ENCODE measurements around the gene HPS4. TPM values are rescaled to one million over a fixed set of nuclear protein-coding genes. Genes with fewer than 3 reads are reported as not detected.

The HPS4 gene
- total and polyA plus RNA-seq, 2 of the 8 experiments (the other 6 are each of a cell fraction or from before 2014, with no cell fraction given) = 28.0 to 35.2 TPM

DNA sequence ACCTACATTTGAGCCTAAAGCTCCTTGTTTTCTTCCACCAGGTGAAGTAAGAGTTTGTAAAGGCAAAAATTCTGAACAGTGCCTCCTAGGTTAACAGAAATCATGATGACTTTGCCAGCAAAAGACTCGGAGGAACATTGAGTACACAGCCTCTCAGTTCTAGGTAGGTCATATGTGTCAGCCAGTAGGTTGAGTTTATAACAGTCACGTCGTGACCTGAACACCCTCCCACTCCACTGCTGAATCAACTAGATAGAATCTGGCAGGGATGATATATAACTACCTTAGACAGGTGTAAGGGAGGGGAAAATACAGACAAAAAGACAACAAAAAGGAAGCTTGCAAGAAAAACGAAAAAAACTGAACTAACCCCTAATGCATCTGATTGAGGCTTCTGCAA is 67.3 kb downstream of the HPS4 start:
- H3K18ac ChIP-seq (ENCODE audit: extremely low read depth, low read length) = no peak overlapping the region
- H3K4me2 ChIP-seq (ENCODE audit: insufficient read depth in 1 of 2, low read depth in 2 of 2, low read length in 2 of 2) = no peak overlapping the region; a peak in 1 of 4 replicates
- no peak overlapping the region for H3K4me3 ChIP-seq (ENCODE audit: extremely low read depth in 1 of 4, insufficient read depth in 2 of 4, low read depth in 3 of 4, low read length in 4 of 4)
- no peaks in the 10 kb centered on the region for H4K20me1 ChIP-seq (replicated peaks in 1 of 2; ENCODE audit: control insufficient read depth in 1 of 2, insufficient read depth in 2 of 2, low read length in 2 of 2)
- no peak overlapping the region for H2BK5ac ChIP-seq (ENCODE audit: low read depth, low read length)
- no peak overlapping the region for H4K8ac ChIP-seq (ENCODE audit: extremely low read depth, insufficient read depth, low read length)
- H2BK20ac ChIP-seq (ENCODE audit: low read length) = no peak overlapping the region
- no peak overlapping the region for H3K27ac ChIP-seq (ENCODE audit: low read depth, low read length)
- no peaks in the 10 kb centered on the region for H3K23me2 ChIP-seq (ENCODE audit: low read depth, low read length)
- 0 out of 7 replicates have a peak, but pooled peaks cover 0 to 4% (median 0%) of the 10 kb centered on the region in 4 experiments for H3K27me3 ChIP-seq (replicated peaks in 1 of 4; ENCODE audit: control insufficient read depth in 3 of 4, extremely low read depth in 1 of 4, insufficient read depth in 3 of 4, low read length in 3 of 4)
- no peaks in the 10 kb centered on the region for H3K36me3 ChIP-seq (ENCODE audit: control insufficient read depth in 2 of 4, insufficient read depth in 4 of 4, low read length in 3 of 4)
- WGBS, 2 experiments (ENCODE audit: extremely low coverage in 1 of 2, insufficient coverage in 1 of 2, insufficient read length in 1 of 2, insufficient replicate concordance in 2 of 2, low coverage in 1 of 2, low lambda C conversion rate in 2 of 2, missing lambda C conversion rate in 1 of 2) = 82% methylated on average over 4 of the region's 4 CpGs; no CpG with 5 or more reads in 1 of the 2 experiments
- H2AK5ac ChIP-seq (ENCODE audit: low read depth, low read length) = no peak overlapping the region
- H2BK12ac ChIP-seq (ENCODE audit: low read depth, low read length) = 0 out of 2 replicates have a peak overlapping the region, but pooled peaks have one; percentile 50
- no peak overlapping the region for H4K5ac ChIP-seq (ENCODE audit: insufficient read length, low read depth, low read length)
- ChIA-PET CTCF (ENCODE audit: partially characterized antibody) (interaction anchor here (0.9 to 3.8 kb wide), 8 partner anchors 10 to 58 kb away, joined by 3 to 15 read pairs (median 5); no protein-coding TSS in a partner anchor), POLR2A (ENCODE audit: partially characterized antibody) (interaction anchor here (1.1 to 2.3 kb wide), 3 partner anchors 11 to 15 kb away, joined by 7 to 11 read pairs (median 9); partner anchors contain the start of gene ASPHD2)
- H3K9me3 ChIP-seq (ENCODE audit: insufficient read depth in 2 of 2, low read depth in 1 of 2, low read length in 1 of 2) = no peaks in the 10 kb centered on the region
- no peaks in the 10 kb centered on the region for H3K79me1 ChIP-seq (ENCODE audit: low read depth, low read length)
- FAIRE-seq = no peak
- no peak overlapping the region for H4K91ac ChIP-seq (replicated peaks; ENCODE audit: insufficient read length, low read length)
- TF ChIP-seq CREB1 (IDR thresholded peaks at IDR 0.05) (no peak), JUND (IDR thresholded peaks at IDR 0.05; ENCODE audit: low read length) (no peak), ZNF274 (IDR thresholded peaks at IDR 0.05; ENCODE audit: borderline replicate concordance, extremely low read depth, low read length) (no peak), TEAD4 (IDR thresholded peaks at IDR 0.05; ENCODE audit: low read depth, low read length) (no peak), KDM5A (IDR thresholded peaks at IDR 0.05; ENCODE audit: low read length) (no peak)
- no peaks in the 10 kb centered on the region for H3K79me2 ChIP-seq (ENCODE audit: control insufficient read depth in 1 of 2, insufficient read depth in 2 of 2, low read length in 2 of 2)
- no peak overlapping the region for H3K9ac ChIP-seq (replicated peaks in 1 of 4; ENCODE audit: extremely low read depth in 1 of 4, low read depth in 3 of 4, low read length in 3 of 4)
- H2BK120ac ChIP-seq (replicated peaks; ENCODE audit: low read depth, low read length) = no peak overlapping the region
- H2BK15ac ChIP-seq (ENCODE audit: low read length) = no peak overlapping the region
- no peak overlapping the region for H3K4ac ChIP-seq (replicated peaks; ENCODE audit: insufficient read length, low read depth, low read length)
- no peak overlapping the region for H3K14ac ChIP-seq (ENCODE audit: insufficient read length)
- no peak overlapping the region for H3K23ac ChIP-seq (ENCODE audit: insufficient read length)
- no peak overlapping the region for H2AFZ ChIP-seq (ENCODE audit: low read length)
- DNase-seq (ENCODE audit: low read depth in 1 of 2, low spot score in 2 of 2) = no peak
- H3K56ac ChIP-seq (replicated peaks; ENCODE audit: insufficient read length, low read depth, low read length) = no peak overlapping the region
- H3K4me1 ChIP-seq (replicated peaks in 1 of 4; ENCODE audit: control insufficient read depth in 3 of 4, insufficient read depth in 4 of 4, low read length in 3 of 4) = no peaks in the 10 kb centered on the region

Data from H1 (cell line).